Common myeloid progenitor, CD34-positive (primary cell): ENCODE results near the gene ATN1.
"Not testable (repeated sequence)": the region's sequence is repeated elsewhere in the genome, so short reads cannot be mapped to it uniquely, and the experiment has no call there.

ENCODE experiments used
- CTCF ChIA-PET: fragments of 350-600 bp; sonication (Branson Sonifier 250); formaldehyde crosslinking; loops from one replicate; lab custom pipeline; 2021; ENCODE audit warnings: antibody characterized with exemption; lab: Charles Lee
- POLR2A ChIA-PET: fragments of 350-600 bp; sonication (Branson Sonifier 250); formaldehyde crosslinking; loops from one replicate; lab custom pipeline; 2021; ENCODE audit warnings: antibody characterized with exemption; lab: Charles Lee
- DNase-seq, 3 donors: peaks; one replicate each; pipeline versions ENCODE4 v3.0.0 to v3.0.0-alpha.2; 2013
- H3K27ac ChIP-seq, 2 experiments: 1 replicate in 1 of 2; 2 replicates in 1 of 2; pipeline ENCODE4 v1.7.0; 2013; ENCODE audit warnings: inconsistent platforms in 2 of 2, low read length in 2 of 2, mild to moderate bottlenecking in 2 of 2, low read depth in 1 of 2, moderate library complexity in 1 of 2; ENCODE audit not compliant: severe bottlenecking in 2 of 2, insufficient read depth in 1 of 2, poor library complexity in 1 of 2
- H3K27me3 ChIP-seq, 5 experiments: replicated peaks in 2 of 5; 1 replicate in 3 of 5; 2 replicates in 2 of 5; pipeline versions ENCODE4 v1.6.1 to v1.7.0; 2013; ENCODE audit warnings: low read length in 4 of 5, mild to moderate bottlenecking in 2 of 5, moderate library complexity in 2 of 5, inconsistent platforms in 1 of 5; ENCODE audit not compliant: insufficient read depth in 5 of 5, control insufficient read depth in 4 of 5
- H3K36me3 ChIP-seq, 4 experiments: 1 replicate in 2 of 4; 2 replicates in 2 of 4; pipeline versions ENCODE4 v1.6.1 to v1.7.0; 2013; ENCODE audit warnings: low read length in 3 of 4, control low read depth in 1 of 4, mild to moderate bottlenecking in 1 of 4; ENCODE audit not compliant: control insufficient read depth in 4 of 4, insufficient read depth in 4 of 4
- H3K4me1 ChIP-seq, 4 experiments: 1 replicate in 3 of 4; 2 replicates in 1 of 4; pipeline versions ENCODE4 v1.6.1 to v1.7.1; 2013; ENCODE audit warnings: low read length in 3 of 4, mild to moderate bottlenecking in 3 of 4, control low read depth in 1 of 4, inconsistent platforms in 1 of 4, moderate library complexity in 1 of 4; ENCODE audit not compliant: control insufficient read depth in 4 of 4, insufficient read depth in 4 of 4; ENCODE audit errors: control extremely low read depth in 1 of 4
- H3K4me3 ChIP-seq, 7 experiments: 1 replicate in 4 of 7; 2 replicates in 3 of 7; pipeline versions ENCODE4 v1.5.1 to v1.7.0; 2013; ENCODE audit warnings: mild to moderate bottlenecking in 7 of 7, low read length in 6 of 7, moderate library complexity in 6 of 7, inconsistent platforms in 2 of 7, low read depth in 2 of 7, control low read depth in 1 of 7; ENCODE audit not compliant: insufficient read depth in 4 of 7, control insufficient read depth in 1 of 7; ENCODE audit errors: extremely low read depth in 1 of 7
- H3K9me3 ChIP-seq, 5 experiments: 1 replicate in 4 of 5; 2 replicates in 1 of 5; pipeline versions ENCODE4 v1.6.1 to v1.7.1; 2013; ENCODE audit warnings: low read length in 4 of 5, mild to moderate bottlenecking in 2 of 5, inconsistent platforms in 1 of 5, low read depth in 1 of 5, moderate library complexity in 1 of 5; ENCODE audit not compliant: control insufficient read depth in 4 of 5, insufficient read depth in 2 of 5; ENCODE audit errors: control extremely low read depth in 1 of 5
- WGBS: methylation state at CpG from one replicate; pipeline ENCODE4 v1.1.5; 2013; ENCODE audit not compliant: insufficient coverage; 5-methylcytosine and 5-hydroxymethylcytosine counted together

Gene ATN1

GRCh38 chr12:6892683-6893082 lies 35.1 kb upstream of the ATN1 start:
- H3K36me3 ChIP-seq, H3K4me3 ChIP-seq, DNase-seq, H3K9me3 ChIP-seq, POLR2A ChIA-PET, H3K27me3 ChIP-seq, H3K27ac ChIP-seq: not testable (repeated sequence)
- CTCF ChIA-PET, result interaction anchor here (1.8 to 5.2 kb wide), 4 partner anchors 11 to 45 kb away, joined by 6 to 91 read pairs (median 16); partner anchors contain the start of genes LRRC23 and SPSB2
- peaks cover 6 to 18% (median 13%) of the 10 kb centered on the region in 4 experiments for H3K4me1 ChIP-seq
- 100% methylated on average over 1 of the region's 3 CpGs for WGBS

- H3K27ac ChIP-seq, result no peak overlapping the region
- no peaks in the 10 kb centered on the region for H3K27me3 ChIP-seq
- ChIA-PET CTCF (interaction anchor here (1.0 to 5.2 kb wide), 7 partner anchors 8 to 82 kb away, joined by 3 to 91 read pairs (median 4); partner anchors contain the start of genes LRRC23 and SPSB2), POLR2A (no interaction called here)
- no peak for DNase-seq
- peaks cover 6 to 21% (median 16%) of the 10 kb centered on the region in 4 experiments for H3K4me1 ChIP-seq
- H3K36me3 ChIP-seq, result no peaks in the 10 kb centered on the region
- no peak overlapping the region for H3K4me3 ChIP-seq
- no peaks in the 10 kb centered on the region for H3K9me3 ChIP-seq
- WGBS, result no CpG with 5 or more reads among the region's 3 CpGs
Measured at GRCh38 chr12:6894321-6894720, 33.4 kb upstream of the ATN1 start.

GRCh38 chr12:6896846-6897435 lies 30.8 kb upstream of the ATN1 start:
- Histone ChIP-seq H3K27ac (no peak overlapping the region), H3K4me1 (peaks cover 2 to 17% (median 15%) of the 10 kb centered on the region in 4 experiments), H3K27me3 (no peaks in the 10 kb centered on the region), H3K36me3 (no peaks in the 10 kb centered on the region), H3K4me3 (no peak overlapping the region), H3K9me3 (no peaks in the 10 kb centered on the region)
- DNase-seq, result no peak
- WGBS, result 98% methylated on average over 4 of the region's 6 CpGs
- ChIA-PET CTCF (interaction anchor here (1.4 to 1.9 kb wide), 3 partner anchors 25 to 28 kb away, joined by 4 to 7 read pairs (median 4); partner anchors contain the start of gene SPSB2), POLR2A (no interaction called here)

- no peak overlapping the region for H3K4me3 ChIP-seq
- no peaks in the 10 kb centered on the region for H3K27me3 ChIP-seq
- H3K4me1 ChIP-seq, result peaks cover 13 to 33% (median 28%) of the 10 kb centered on the region in 4 experiments
- H3K9me3 ChIP-seq, result no peaks in the 10 kb centered on the region
- ChIA-PET POLR2A (no interaction called here), CTCF (interaction anchor here (1.0 to 2.4 kb wide), 5 partner anchors 8 to 31 kb away, joined by 3 to 11 read pairs (median 5); no protein-coding TSS in a partner anchor)
- peak overlapping the region in 1 of 2 experiments; percentile 55 for H3K27ac ChIP-seq
- no peaks in the 10 kb centered on the region for H3K36me3 ChIP-seq
- no peak for DNase-seq
- 61% methylated on average over 3 of the region's 5 CpGs for WGBS
Measured at GRCh38 chr12:6899427-6899826, 28.3 kb upstream of the ATN1 start.

- H3K9me3 ChIP-seq, result no peaks in the 10 kb centered on the region
- no peaks in the 10 kb centered on the region for H3K36me3 ChIP-seq
- H3K27ac ChIP-seq, result peak overlapping the region in 1 of 2 experiments; percentile 55
- WGBS, result 41% methylated on average over 9 of the region's 10 CpGs
- no peak overlapping the region for H3K4me3 ChIP-seq
- POLR2A ChIA-PET, result interaction anchor here (0.7 kb wide), 1 partner anchor 8 kb away, joined by 3 read pairs; no protein-coding TSS in a partner anchor
- peak; percentile 82 to 91 (median 90) for DNase-seq
- no peaks in the 10 kb centered on the region for H3K27me3 ChIP-seq
- H3K4me1 ChIP-seq, result peaks cover 16 to 37% (median 32%) of the 10 kb centered on the region in 4 experiments
- CTCF ChIA-PET, result interaction anchor here (1.2 to 2.4 kb wide), 5 partner anchors 9 to 31 kb away, joined by 4 to 11 read pairs (median 7); no protein-coding TSS in a partner anchor
Measured at GRCh38 chr12:6899837-6900519, 27.8 kb upstream of the ATN1 start.

GRCh38 chr12:6902448-6902847 lies 25.3 kb upstream of the ATN1 start:
- POLR2A ChIA-PET, result interaction anchor here (0.7 to 1.3 kb wide), 2 partner anchors 11 to 42 kb away, joined by 3 to 6 read pairs; partner anchors contain the start of gene C12orf57
- WGBS, result 90% methylated on average over 2 of the region's 4 CpGs
- peaks cover 0 to 10% (median under 1%) of the 10 kb centered on the region in 4 experiments for H3K36me3 ChIP-seq

More at GRCh38 chr12:6902448-6902847, 25.3 kb upstream of the ATN1 start:
- CTCF ChIA-PET, result interaction anchor here (0.6 to 12.4 kb wide), 7 partner anchors 8 to 209 kb away, joined by 3 to 105 read pairs (median 4); partner anchors contain the start of genes SPSB2 and TPI1
- H3K27ac ChIP-seq, result no peak overlapping the region
- no peak overlapping the region for H3K4me3 ChIP-seq
- no peak for DNase-seq
- H3K27me3 ChIP-seq, result no peaks in the 10 kb centered on the region
- H3K9me3 ChIP-seq, result no peaks in the 10 kb centered on the region
- peaks cover 17 to 45% (median 40%) of the 10 kb centered on the region in 4 experiments for H3K4me1 ChIP-seq
